NAMALWA (cell line): ENCODE data around the gene DCTN2.
"Not testable (repeated sequence)": the region's sequence is repeated elsewhere in the genome, so short reads cannot be mapped to it uniquely, and the experiment has no call there.

Experiments
- DNase-seq: peaks from one replicate; pipeline ENCODE4 v3.0.0-alpha.2; 2015; ENCODE audit warnings: low spot score

DCTN2 gene

GRCh38 chr12:57576613-57577160 lies 29.7 kb upstream of the DCTN2 start:
- DNase-seq = no peak

GRCh38 chr12:57575771-57576612 lies 29.0 kb upstream of the DCTN2 start:
- DNase-seq = no peak

- DNase-seq = no peak
Observed at GRCh38 chr12:57574795-57575194, 27.8 kb upstream of the DCTN2 start.

- no peak for DNase-seq
Observed at GRCh38 chr12:57571926-57572762, 25.2 kb upstream of the DCTN2 start.

- DNase-seq = not testable (repeated sequence)
Observed at GRCh38 chr12:57570438-57570837, 23.4 kb upstream of the DCTN2 start.

GRCh38 chr12:57569858-57570257 lies 22.9 kb upstream of the DCTN2 start:
- DNase-seq = no peak

GRCh38 chr12:57568838-57569237 lies 21.8 kb upstream of the DCTN2 start:
- no peak for DNase-seq

GRCh38 chr12:57564178-57564740 lies 17.3 kb upstream of the DCTN2 start:
- DNase-seq = no peak

GRCh38 chr12:57563358-57563757 lies 16.4 kb upstream of the DCTN2 start:
- DNase-seq = no peak

GRCh38 chr12:57561117-57561516 lies 14.1 kb upstream of the DCTN2 start:
- DNase-seq = not testable (repeated sequence)

- DNase-seq = no peak
Observed at GRCh38 chr12:57560516-57560915, 13.5 kb upstream of the DCTN2 start.

GRCh38 chr12:57558864-57559263 lies 11.9 kb upstream of the DCTN2 start:
- DNase-seq = no peak

GRCh38 chr12:57554897-57555296 lies 7.9 kb upstream of the DCTN2 start:
- DNase-seq = no peak

GRCh38 chr12:57554453-57554852 lies 7.5 kb upstream of the DCTN2 start:
- DNase-seq = no peak

- no peak for DNase-seq
Observed at GRCh38 chr12:57553343-57554202, 6.6 kb upstream of the DCTN2 start.

- no peak for DNase-seq
Observed at GRCh38 chr12:57552835-57553313, 5.9 kb upstream of the DCTN2 start.

- no peak for DNase-seq
Observed at GRCh38 chr12:57552306-57552651, 5.3 kb upstream of the DCTN2 start.

GRCh38 chr12:57551637-57552305 lies 4.8 kb upstream of the DCTN2 start:
- DNase-seq = no peak

GRCh38 chr12:57550641-57551549 lies 3.9 kb upstream of the DCTN2 start:
- DNase-seq = no peak
